Caco-2 (cell line): ENCODE data around the gene CAPG. TPM values are rescaled to one million over a fixed set of nuclear protein-coding genes. Genes with fewer than 3 reads are reported as not detected.

Experiments used
- BruUV-seq: library from RNA; stranded (reverse); fragments of 400-500 nt; replicated peaks from 2 replicates; lab custom pipeline; 2021; lab: Mats Ljungman, UMichigan
- CTCF ChIA-PET: fragments of 300-600 bp; sonication (Branson Sonifier 250); formaldehyde crosslinking; loops from one replicate; lab custom pipeline; 2022; ENCODE audit warnings: antibody characterized with exemption; lab: Charles Lee
- POLR2A ChIA-PET: fragments of 300-600 bp; sonication (Branson Sonifier 250); formaldehyde crosslinking; loops from one replicate; lab custom pipeline; 2022; ENCODE audit warnings: antibody characterized with exemption; lab: Charles Lee
- DNase-seq, 2 experiments: peaks; one replicate each; pipeline versions ENCODE4 v3.0.0 to v3.0.0-alpha.2; 2020 to 2022
- H3K27me3 ChIP-seq: replicated peaks from 2 replicates; pipeline ENCODE4 v1.6.0; 2011; ENCODE audit warnings: low read length; ENCODE audit not compliant: control insufficient read depth, insufficient read depth
- H3K36me3 ChIP-seq: 2 replicates; pipeline ENCODE4 v1.5.1; 2011; ENCODE audit warnings: low read length; ENCODE audit not compliant: control insufficient read depth, insufficient read depth
- H3K4me1 ChIP-seq: fragments of 250-450 bp; sonication (Bioruptor Pico); 2 replicates; pipeline ENCODE4 v1.5.1; 2020; ENCODE audit warnings: mild to moderate bottlenecking
- H3K4me3 ChIP-seq: 2 replicates; pipeline ENCODE4 v1.5.1; 2011; ENCODE audit warnings: low read depth, mild to moderate bottlenecking, control low read depth, low read length
- H3K9me3 ChIP-seq: fragments of 250-450 bp; sonication (Bioruptor Pico); 2 replicates; pipeline ENCODE4 v1.5.1; 2020; ENCODE audit warnings: mild to moderate bottlenecking, moderate library complexity
- H3K27ac Mint-ChIP-seq: one replicate; pipeline ENCODE4 v1.8.0; 2022; ENCODE audit warnings: mixed read lengths; ENCODE audit not compliant: unreplicated experiment
- H3K27me3 Mint-ChIP-seq: one replicate; pipeline ENCODE4 v1.8.0; 2022; ENCODE audit warnings: mixed read lengths; ENCODE audit not compliant: insufficient read depth, unreplicated experiment
- H3K36me3 Mint-ChIP-seq: one replicate; pipeline ENCODE4 v1.8.0; 2022; ENCODE audit warnings: mild to moderate bottlenecking, mixed read lengths; ENCODE audit not compliant: insufficient read depth, unreplicated experiment
- H3K4me1 Mint-ChIP-seq: one replicate; pipeline ENCODE4 v1.8.0; 2022; ENCODE audit warnings: low read depth, mixed read lengths; ENCODE audit not compliant: unreplicated experiment
- H3K4me3 Mint-ChIP-seq: one replicate; pipeline ENCODE4 v1.8.0; 2022; ENCODE audit warnings: mild to moderate bottlenecking, moderate library complexity, mixed read lengths; ENCODE audit not compliant: unreplicated experiment
- H3K9me3 Mint-ChIP-seq: one replicate; pipeline ENCODE4 v1.8.0; 2022; ENCODE audit warnings: mixed read lengths; ENCODE audit not compliant: unreplicated experiment
- CTCF ChIP-seq, 2 experiments: fragments of 200-600 bp in 1 of 2; IDR thresholded peaks; 1 replicate in 1 of 2; 2 replicates in 1 of 2; pipeline versions ENCODE4 v1.5.1 to v1.8.0; 2011 to 2022; ENCODE audit warnings: antibody characterized with exemption in 1 of 2, control low read depth in 1 of 2, inconsistent platforms in 1 of 2, low read depth in 1 of 2, low read length in 1 of 2, mild to moderate bottlenecking in 1 of 2, moderate library complexity in 1 of 2; ENCODE audit not compliant: insufficient read depth in 1 of 2, severe bottlenecking in 1 of 2, unreplicated experiment in 1 of 2
- intact Hi-C: fragments of 100-400 bp; cut with micrococcal nuclease; formaldehyde crosslinking; loops from one replicate; pipeline ENCODE4 v1.10.0; 2022; ENCODE audit not compliant: unreplicated experiment
- total RNA-seq: library from RNA; stranded (reverse); gene quantifications from 2 replicates; pipeline ENCODE4 v1.2.3, GENCODE V29; 2022

The CAPG gene
- total RNA-seq, 1 experiment from 2014 or later, result 10.0 TPM

GRCh38 chr2:85380048-85380447 is 30.1 kb downstream of the CAPG start:
- no peaks in the 10 kb centered on the region for H3K27me3 Mint-ChIP-seq
- H3K9me3 Mint-ChIP-seq, result no peaks in the 10 kb centered on the region
- Histone ChIP-seq H3K27me3 (no peaks in the 10 kb centered on the region), H3K9me3 (no peaks in the 10 kb centered on the region), H3K4me3 (no peak overlapping the region), H3K4me1 (no peaks in the 10 kb centered on the region), H3K36me3 (no peaks in the 10 kb centered on the region)
- DNase-seq, result no peak
- H3K4me1 Mint-ChIP-seq, result no peaks in the 10 kb centered on the region
- no peak for TF ChIP-seq CTCF (IDR thresholded peaks at IDR 0.05; ENCODE audit: insufficient read depth in 1 of 2, low read depth in 1 of 2, low read length in 1 of 2, severe bottlenecking in 1 of 2, unreplicated experiment in 1 of 2)
- no peaks in the 10 kb centered on the region for H3K36me3 Mint-ChIP-seq
- CTCF ChIA-PET, result no interaction called here
- no TSS peak for BruUV-seq
- POLR2A ChIA-PET, result no interaction called here
- intact Hi-C loops, result no loop called here
- no peak overlapping the region for H3K4me3 Mint-ChIP-seq
- H3K27ac Mint-ChIP-seq, result no peak overlapping the region

DNA sequence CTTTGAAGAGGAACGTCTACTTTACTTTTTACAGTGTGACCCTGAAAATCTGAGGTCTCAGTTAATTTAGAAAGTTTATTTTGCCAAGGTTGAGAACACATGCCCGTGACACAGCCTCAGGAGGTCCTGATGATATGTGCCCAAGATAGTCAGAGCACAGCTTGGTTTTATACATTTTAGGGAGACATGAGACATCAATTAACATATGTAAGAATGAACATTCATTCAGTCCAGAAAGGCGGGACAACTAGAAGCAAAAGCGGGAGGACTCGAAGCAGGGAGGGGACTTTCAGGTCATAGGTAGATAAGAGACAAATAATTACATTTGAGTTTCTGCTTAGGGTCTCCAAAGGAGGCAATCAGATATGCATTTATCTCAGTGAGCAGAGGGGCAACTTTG is 31.9 kb downstream of the CAPG start:
- no peak for TF ChIP-seq CTCF (IDR thresholded peaks at IDR 0.05; ENCODE audit: insufficient read depth in 1 of 2, low read depth in 1 of 2, low read length in 1 of 2, severe bottlenecking in 1 of 2, unreplicated experiment in 1 of 2)
- no peaks in the 10 kb centered on the region for H3K9me3 ChIP-seq
- ChIA-PET CTCF (no interaction called here), POLR2A (no interaction called here)
- Mint-ChIP-seq H3K4me1 (no peaks in the 10 kb centered on the region), H3K27ac (no peak overlapping the region), H3K36me3 (no peaks in the 10 kb centered on the region), H3K9me3 (no peaks in the 10 kb centered on the region), H3K27me3 (no peaks in the 10 kb centered on the region), H3K4me3 (no peak overlapping the region)
- H3K27me3 ChIP-seq, result no peaks in the 10 kb centered on the region
- H3K4me3 ChIP-seq, result no peak overlapping the region
- H3K36me3 ChIP-seq, result no peaks in the 10 kb centered on the region
- no peaks in the 10 kb centered on the region for H3K4me1 ChIP-seq
- DNase-seq, result no peak
- no TSS peak for BruUV-seq
- intact Hi-C loops, result no loop called here

DNA sequence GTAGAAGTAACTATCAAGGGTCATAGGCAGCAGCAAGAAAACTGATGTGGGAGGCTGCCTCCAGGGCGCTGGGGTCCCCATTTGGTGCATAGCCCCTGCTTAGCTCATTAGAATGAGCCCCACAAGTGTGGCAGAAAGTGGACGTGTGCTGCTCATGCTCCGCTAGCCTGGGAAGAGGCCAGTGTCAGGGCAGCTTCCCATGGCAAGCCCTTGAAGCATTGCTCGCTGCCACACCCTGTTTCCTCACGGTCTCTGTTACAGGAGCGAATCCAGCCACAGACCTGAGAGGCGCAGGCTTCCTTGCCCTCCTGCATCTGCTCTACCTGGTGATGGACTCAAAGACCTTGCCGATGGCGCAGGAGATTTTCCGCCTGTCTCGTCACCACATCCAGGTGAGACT is 33.1 kb downstream of the CAPG start:
- no TSS peak for BruUV-seq
- ChIA-PET CTCF (interaction anchor here (0.7 kb wide), 1 partner anchor 175 kb away, joined by 3 read pairs; no protein-coding TSS in a partner anchor), POLR2A (no interaction called here)
- Histone ChIP-seq H3K9me3 (no peaks in the 10 kb centered on the region), H3K36me3 (no peaks in the 10 kb centered on the region), H3K4me3 (no peak overlapping the region), H3K27me3 (no peaks in the 10 kb centered on the region), H3K4me1 (no peaks in the 10 kb centered on the region)
- Mint-ChIP-seq H3K27ac (no peak overlapping the region), H3K4me1 (no peaks in the 10 kb centered on the region), H3K9me3 (no peaks in the 10 kb centered on the region), H3K27me3 (no peaks in the 10 kb centered on the region), H3K36me3 (no peaks in the 10 kb centered on the region), H3K4me3 (no peak overlapping the region)
- DNase-seq, result peak in 1 of 2 experiments; percentile 20
- TF ChIP-seq CTCF (IDR thresholded peaks at IDR 0.05; ENCODE audit: insufficient read depth in 1 of 2, low read depth in 1 of 2, low read length in 1 of 2, severe bottlenecking in 1 of 2, unreplicated experiment in 1 of 2), result no peak
- intact Hi-C loops, result no loop called here
